ENCODE measurements around the gene RSAD1.
A peak's percentile ranks its signal among the peaks of the same experiment; 100 is the strongest.

RSAD1 gene

GRCh38 chr17:50478391-50479381 is at the start of gene RSAD1:
TSS of gene RSAD1 (plus strand) at chr17:50478860. CDS start at chr17:50478885, 25 bp downstream.
- peak; percentile 82 to 83 for DNase-seq

GRCh38 chr17:50429793-50430192 is 48.9 kb upstream of the RSAD1 start:
- no peak for DNase-seq

- no peak for DNase-seq
Observed at GRCh38 chr17:50430821-50431618, 47.6 kb upstream of the RSAD1 start.

- no peak for DNase-seq
Observed at GRCh38 chr17:50432125-50432762, 46.4 kb upstream of the RSAD1 start.

- DNase-seq: no peak
Observed at GRCh38 chr17:50437409-50437808, 41.3 kb upstream of the RSAD1 start.

- DNase-seq: no peak
Observed at GRCh38 chr17:50439008-50439407, 39.7 kb upstream of the RSAD1 start.

GRCh38 chr17:50440172-50440837 is 38.4 kb upstream of the RSAD1 start:
- DNase-seq: no peak

- no peak for DNase-seq
Observed at GRCh38 chr17:50440838-50441829, 37.5 kb upstream of the RSAD1 start.

- DNase-seq: no peak
Observed at GRCh38 chr17:50443505-50443974, 35.1 kb upstream of the RSAD1 start.

GRCh38 chr17:50444841-50445715 is 33.6 kb upstream of the RSAD1 start:
- no peak for DNase-seq

GRCh38 chr17:50445730-50446325 is 32.8 kb upstream of the RSAD1 start:
- DNase-seq: no peak

GRCh38 chr17:50447870-50448595 is 30.6 kb upstream of the RSAD1 start:
- DNase-seq: no peak

GRCh38 chr17:50448643-50449042 is 30.0 kb upstream of the RSAD1 start:
- no peak for DNase-seq

GRCh38 chr17:50451943-50452629 is 26.6 kb upstream of the RSAD1 start:
- DNase-seq: no peak

- no peak for DNase-seq
Observed at GRCh38 chr17:50452630-50453300, 25.9 kb upstream of the RSAD1 start.

- no peak for DNase-seq
Observed at GRCh38 chr17:50453901-50454300, 24.8 kb upstream of the RSAD1 start.

- no peak for DNase-seq
Observed at GRCh38 chr17:50457621-50458020, 21.0 kb upstream of the RSAD1 start.

GRCh38 chr17:50458270-50458669 is 20.4 kb upstream of the RSAD1 start:
- DNase-seq: no peak
